Activated CD4-positive, alpha-beta T cell treated with anti-CD3 and anti-CD28 coated beads, Interleukin-2, amount 10 ng/mL, durations not matched to agents 24 days and 14 days (primary cell): Measurements from ENCODE around the gene PRRX1. TPM values are rescaled to one million over a fixed set of nuclear protein-coding genes. Genes with fewer than 3 reads are reported as not detected.

Experiments
- DNase-seq: peaks from one replicate; pipeline ENCODE4 v3.0.0; 2022
- H3K27ac Mint-ChIP-seq: one replicate; pipeline ENCODE4 v1.8.0; 2022; ENCODE audit warnings: mild to moderate bottlenecking, mixed read lengths
- H3K27me3 Mint-ChIP-seq: one replicate; pipeline ENCODE4 v1.8.0; 2022; ENCODE audit warnings: mixed read lengths
- H3K36me3 Mint-ChIP-seq: one replicate; pipeline ENCODE4 v1.8.0; 2022; ENCODE audit warnings: low read depth, mild to moderate bottlenecking, mixed read lengths
- H3K4me1 Mint-ChIP-seq: one replicate; pipeline ENCODE4 v1.8.0; 2021; ENCODE audit warnings: mixed read lengths
- H3K4me3 Mint-ChIP-seq: one replicate; pipeline ENCODE4 v1.8.0; 2022; ENCODE audit warnings: mild to moderate bottlenecking, moderate library complexity, mixed read lengths
- H3K9me3 Mint-ChIP-seq: one replicate; pipeline ENCODE4 v1.8.0; 2021; ENCODE audit warnings: mixed read lengths
- intact Hi-C: fragments of 100-400 bp; cut with micrococcal nuclease; formaldehyde crosslinking; loops from one replicate; pipeline ENCODE4 v1.15.1; 2023
- total RNA-seq: library from RNA; stranded (reverse); gene quantifications from 2 replicates; pipeline ENCODE4 v1.2.3, GENCODE V29; 2022

PRRX1 gene
- total RNA-seq: not detected in 2 replicates

DNA sequence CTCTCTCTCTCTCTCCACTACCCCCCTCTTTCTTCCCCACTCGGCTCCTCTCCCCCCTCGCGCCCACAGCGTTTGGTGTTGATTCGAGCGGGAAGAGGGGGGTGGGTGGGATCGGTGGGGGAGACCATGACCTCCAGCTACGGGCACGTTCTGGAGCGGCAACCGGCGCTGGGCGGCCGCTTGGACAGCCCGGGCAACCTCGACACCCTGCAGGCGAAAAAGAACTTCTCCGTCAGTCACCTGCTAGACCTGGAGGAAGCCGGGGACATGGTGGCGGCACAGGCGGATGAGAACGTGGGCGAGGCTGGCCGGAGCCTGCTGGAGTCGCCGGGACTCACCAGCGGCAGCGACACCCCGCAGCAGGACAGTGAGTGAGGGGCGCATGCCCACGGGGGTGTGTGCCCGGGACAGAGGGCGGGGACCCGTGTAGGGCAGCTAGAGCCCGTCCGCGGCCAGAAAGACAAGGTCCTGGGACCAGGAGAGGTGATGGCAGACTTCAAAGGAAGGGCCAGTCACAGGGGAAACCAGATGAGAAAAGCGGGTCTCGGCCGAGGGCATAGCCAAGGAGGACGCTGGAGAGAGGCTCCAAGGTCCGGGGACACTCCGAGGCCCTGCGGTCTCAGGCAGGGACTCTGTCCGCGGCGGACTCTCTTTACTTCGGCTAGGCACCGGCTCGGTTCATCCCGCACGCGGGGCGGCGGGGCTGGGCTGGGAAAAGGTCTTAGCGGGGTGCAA lies at the start of gene PRRX1:
TSS of gene PRRX1 (plus strand) at position 39 of the 735 bp plus-strand sequence. CDS start at position 127, 88 bp downstream.
- peaks cover 13% of the 10 kb centered on the region for H3K4me1 Mint-ChIP-seq
- DNase-seq: no peak
- peaks cover 13% of the 10 kb centered on the region for H3K9me3 Mint-ChIP-seq
- peaks cover 3% of the 10 kb centered on the region for H3K36me3 Mint-ChIP-seq
- peak within 1 kb of the TSS; percentile 26 for H3K4me3 Mint-ChIP-seq
- H3K27me3 Mint-ChIP-seq: peaks cover 87% of the 10 kb centered on the region
- H3K27ac Mint-ChIP-seq: no peak within 1 kb of the TSS
- intact Hi-C loops: loop anchor here (10.0 kb wide), 1 partner anchor 739 kb away; no protein-coding TSS in a partner anchor

DNA sequence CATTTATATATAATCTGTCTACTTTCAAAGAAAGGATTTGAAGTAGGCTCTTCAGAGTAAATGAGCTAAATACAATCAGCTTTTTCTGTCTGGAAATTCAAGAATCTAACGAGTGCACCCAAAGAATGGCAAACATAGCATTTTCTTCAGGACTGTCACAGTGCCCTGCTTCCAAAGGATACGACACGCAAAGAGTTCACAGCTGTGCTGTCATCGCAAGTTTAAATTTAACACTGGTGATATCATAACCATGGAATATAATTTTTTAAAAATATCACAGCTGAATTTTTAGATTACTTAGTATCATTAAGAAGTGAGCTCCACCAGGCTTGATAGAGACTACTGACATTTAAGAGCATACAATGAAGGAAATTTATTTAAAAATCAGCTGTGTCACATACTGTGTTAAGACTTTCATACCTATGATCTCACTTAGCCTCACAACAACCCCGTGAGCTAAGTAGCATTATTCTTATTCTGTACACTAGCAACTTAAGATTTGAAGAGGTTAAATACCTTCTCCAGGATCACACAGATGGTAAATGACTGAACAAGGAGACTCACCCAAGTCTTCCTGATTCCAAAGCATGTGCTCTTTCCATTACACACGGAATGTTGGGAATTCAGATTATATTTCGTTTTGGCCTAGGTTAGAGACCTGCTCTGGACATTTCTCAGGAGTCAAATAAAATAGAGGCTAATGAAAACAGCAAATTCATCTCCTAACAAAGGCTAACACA lies 46.2 kb upstream of the PRRX1 start:
- DNase-seq: no peak
- Mint-ChIP-seq H3K9me3 (peaks cover 2% of the 10 kb centered on the region), H3K27me3 (peaks cover 8% of the 10 kb centered on the region), H3K27ac (no peak overlapping the region), H3K4me3 (no peak overlapping the region), H3K36me3 (no peaks in the 10 kb centered on the region), H3K4me1 (no peaks in the 10 kb centered on the region)
- intact Hi-C loops: no loop called here

DNA sequence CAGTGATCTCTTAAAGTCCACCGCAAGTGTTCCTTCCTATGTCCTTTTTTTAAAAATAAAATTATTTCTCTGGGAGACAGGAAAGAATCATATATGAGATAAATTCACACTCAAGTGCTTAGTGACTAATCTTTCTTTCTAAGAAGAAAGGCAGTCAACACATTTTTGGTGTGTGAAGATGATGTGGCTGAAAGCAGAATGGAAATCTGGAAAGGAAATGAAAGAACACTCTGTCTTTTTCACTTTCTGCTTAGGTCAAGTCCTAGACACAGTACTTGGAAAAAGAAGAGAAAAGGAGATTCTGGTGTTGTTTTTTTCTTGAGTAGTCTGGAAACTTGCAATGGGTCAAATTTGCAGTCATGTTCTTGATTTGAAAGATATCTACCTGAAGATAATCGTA lies 45.5 kb upstream of the PRRX1 start:
- DNase-seq: no peak
- Mint-ChIP-seq H3K4me1 (no peaks in the 10 kb centered on the region), H3K36me3 (no peaks in the 10 kb centered on the region), H3K9me3 (no peaks in the 10 kb centered on the region), H3K27me3 (peaks cover 8% of the 10 kb centered on the region), H3K4me3 (no peak overlapping the region), H3K27ac (no peak overlapping the region)
- intact Hi-C loops: no loop called here

DNA sequence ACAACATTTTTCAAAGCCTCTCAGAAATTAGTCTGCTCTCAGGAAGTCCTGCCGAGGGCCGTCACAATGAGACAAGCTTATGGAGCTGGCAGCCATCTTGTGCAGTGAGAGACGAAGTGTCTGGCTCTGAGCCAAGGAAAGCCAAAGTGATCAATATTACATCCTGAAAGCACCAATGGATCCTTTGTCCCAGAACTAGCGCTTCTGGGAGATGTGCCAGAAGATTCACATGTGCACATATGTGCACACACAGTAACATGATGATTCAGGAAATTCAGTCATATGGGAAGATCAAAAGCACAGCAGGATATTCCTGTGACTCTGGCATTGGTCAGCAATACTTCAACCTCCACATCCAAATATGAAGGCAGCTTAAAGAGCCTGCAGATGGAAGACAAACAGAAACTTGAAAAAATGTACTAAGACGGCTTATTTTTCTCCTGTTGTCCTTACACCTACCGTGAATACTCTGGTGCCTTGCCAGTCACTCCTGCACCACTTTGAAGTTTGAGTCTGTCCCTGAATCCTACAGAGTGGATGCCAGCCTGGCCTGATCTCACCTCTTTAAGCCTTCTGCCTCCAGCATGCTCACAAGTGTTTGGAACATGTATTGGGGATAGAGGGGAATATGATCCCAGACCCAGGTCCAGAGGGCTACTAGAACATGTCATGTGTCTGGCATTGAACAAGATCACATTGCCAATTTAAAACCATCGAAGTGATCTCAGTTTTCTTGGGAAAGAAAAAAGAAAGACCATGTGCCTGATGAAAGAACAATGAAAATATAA lies 44.5 kb upstream of the PRRX1 start:
- DNase-seq: no peak
- H3K4me3 Mint-ChIP-seq: no peak overlapping the region
- intact Hi-C loops: no loop called here
- no peak overlapping the region for H3K27ac Mint-ChIP-seq
- peaks cover 8% of the 10 kb centered on the region for H3K27me3 Mint-ChIP-seq
- H3K9me3 Mint-ChIP-seq: no peaks in the 10 kb centered on the region
- no peaks in the 10 kb centered on the region for H3K36me3 Mint-ChIP-seq
- no peaks in the 10 kb centered on the region for H3K4me1 Mint-ChIP-seq

DNA sequence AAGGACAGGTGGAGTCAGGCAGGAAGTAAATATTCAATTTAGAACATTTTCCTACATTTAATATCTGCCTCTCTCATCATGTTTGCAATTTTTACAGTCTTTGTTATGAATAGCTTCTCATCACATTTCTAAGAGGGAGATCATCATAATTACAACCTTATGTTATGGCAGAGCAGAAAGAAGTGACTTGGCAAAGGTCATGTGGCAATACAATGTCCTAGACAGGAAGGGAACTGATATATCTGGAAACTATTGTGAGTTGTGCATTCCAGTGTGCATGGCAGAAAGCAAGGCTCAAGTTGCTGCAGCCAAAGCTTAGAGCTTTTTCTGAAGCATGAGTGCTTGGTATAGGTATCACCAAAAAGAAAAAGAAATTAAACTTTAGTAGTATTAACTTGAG lies 43.8 kb upstream of the PRRX1 start:
- H3K27ac Mint-ChIP-seq: no peak overlapping the region
- peaks cover 8% of the 10 kb centered on the region for H3K27me3 Mint-ChIP-seq
- no peak overlapping the region for H3K4me3 Mint-ChIP-seq
- no peaks in the 10 kb centered on the region for H3K9me3 Mint-ChIP-seq
- no peaks in the 10 kb centered on the region for H3K4me1 Mint-ChIP-seq
- DNase-seq: no peak
- no peaks in the 10 kb centered on the region for H3K36me3 Mint-ChIP-seq
- intact Hi-C loops: no loop called here

DNA sequence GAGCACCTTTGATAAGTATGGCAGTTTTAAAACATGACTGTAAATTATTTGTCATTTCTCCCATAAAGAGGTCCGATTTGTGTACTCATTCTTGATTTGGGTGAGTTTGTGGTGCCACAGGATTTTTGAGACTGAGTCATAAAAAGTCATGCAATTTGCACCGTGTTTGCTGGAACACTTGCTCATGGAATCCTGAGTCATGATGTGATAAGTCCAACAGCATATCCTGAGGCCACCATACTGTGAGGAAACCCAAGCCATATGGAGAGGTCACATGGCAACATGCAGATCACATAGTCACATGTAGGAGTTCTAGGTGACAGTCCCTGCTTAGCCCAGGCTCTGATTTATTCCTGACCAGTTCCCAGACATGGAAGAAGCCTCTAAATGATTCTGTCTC lies 40.8 kb upstream of the PRRX1 start:
- no peak overlapping the region for H3K27ac Mint-ChIP-seq
- intact Hi-C loops: no loop called here
- peak; percentile 20 for DNase-seq
- H3K36me3 Mint-ChIP-seq: no peaks in the 10 kb centered on the region
- H3K9me3 Mint-ChIP-seq: no peaks in the 10 kb centered on the region
- peaks cover 6% of the 10 kb centered on the region for H3K27me3 Mint-ChIP-seq
- no peak overlapping the region for H3K4me3 Mint-ChIP-seq
- no peaks in the 10 kb centered on the region for H3K4me1 Mint-ChIP-seq

DNA sequence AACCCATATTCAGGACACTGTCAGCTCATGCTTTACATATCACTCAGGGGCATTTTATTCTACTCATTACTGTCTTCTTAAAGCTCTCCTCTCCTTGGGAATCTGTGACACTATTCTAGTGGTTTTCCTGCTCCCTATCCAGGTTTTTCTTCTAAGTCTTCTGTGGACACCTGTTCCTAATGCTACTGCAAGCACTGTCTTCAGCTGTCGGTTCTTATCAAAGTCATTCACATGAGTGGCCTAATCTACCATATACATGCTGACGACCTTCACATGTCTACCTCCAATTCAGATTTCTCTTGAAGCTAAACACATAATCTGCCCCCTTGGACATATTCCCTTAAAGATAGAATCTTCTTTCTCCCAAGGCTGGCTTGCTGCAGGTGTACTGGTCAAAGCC lies 39.8 kb upstream of the PRRX1 start:
- no peak overlapping the region for H3K4me3 Mint-ChIP-seq
- intact Hi-C loops: no loop called here

DNA sequence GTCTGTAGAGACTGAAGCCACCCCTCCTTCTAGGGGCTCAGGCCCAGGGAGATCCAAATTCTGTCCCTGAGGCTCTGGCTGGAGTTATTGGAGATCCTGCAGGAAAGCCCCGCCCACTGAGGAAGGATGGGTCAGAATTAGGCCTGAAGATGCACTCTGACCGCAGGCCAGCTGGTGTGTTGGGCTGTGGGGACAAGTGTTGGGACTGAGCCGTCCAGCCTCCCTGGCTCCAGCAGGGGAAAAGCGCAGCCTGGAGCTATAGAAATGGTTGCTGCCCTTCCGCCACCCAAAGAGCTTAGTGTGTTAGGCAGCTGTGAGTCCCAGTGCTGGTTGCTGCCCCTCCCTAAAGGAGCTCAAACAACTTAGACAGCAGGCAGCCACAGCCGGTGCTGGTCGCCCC lies 33.0 kb upstream of the PRRX1 start:
- Mint-ChIP-seq H3K36me3 (no peaks in the 10 kb centered on the region), H3K4me1 (no peaks in the 10 kb centered on the region), H3K4me3 (no peak overlapping the region), H3K27me3 (no peaks in the 10 kb centered on the region), H3K27ac (no peak overlapping the region), H3K9me3 (no peaks in the 10 kb centered on the region)
- intact Hi-C loops: no loop called here
- peak; percentile 32 for DNase-seq

More for the DNA sequence above, 39.8 kb upstream of the PRRX1 start:
- no peaks in the 10 kb centered on the region for H3K9me3 Mint-ChIP-seq
- H3K36me3 Mint-ChIP-seq: no peaks in the 10 kb centered on the region
- no peaks in the 10 kb centered on the region for H3K4me1 Mint-ChIP-seq
- DNase-seq: peak; percentile 19
- peaks cover 6% of the 10 kb centered on the region for H3K27me3 Mint-ChIP-seq
- H3K27ac Mint-ChIP-seq: no peak overlapping the region

DNA sequence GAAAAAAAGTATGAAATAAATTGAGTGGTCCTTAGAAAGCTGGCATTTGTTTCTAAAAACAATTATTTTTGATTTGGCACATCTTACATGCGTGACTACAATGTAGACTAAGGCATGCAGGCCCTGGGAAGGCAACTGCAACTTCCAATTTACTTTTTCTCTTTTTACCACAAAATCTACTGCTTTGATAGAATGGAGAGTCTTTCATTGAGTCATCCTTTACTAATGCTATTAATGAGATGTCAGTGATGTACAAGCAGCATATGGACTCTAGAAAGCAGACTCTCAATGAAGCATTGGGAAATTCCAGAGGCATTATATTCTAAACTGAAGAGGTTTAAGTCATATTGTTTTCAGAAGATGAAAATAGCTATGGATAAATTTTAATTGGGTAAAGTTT lies 29.6 kb upstream of the PRRX1 start:
- intact Hi-C loops: no loop called here
- Mint-ChIP-seq H3K27ac (no peak overlapping the region), H3K9me3 (no peaks in the 10 kb centered on the region), H3K36me3 (no peaks in the 10 kb centered on the region), H3K4me1 (no peaks in the 10 kb centered on the region), H3K27me3 (no peaks in the 10 kb centered on the region), H3K4me3 (no peak overlapping the region)
- no peak for DNase-seq

DNA sequence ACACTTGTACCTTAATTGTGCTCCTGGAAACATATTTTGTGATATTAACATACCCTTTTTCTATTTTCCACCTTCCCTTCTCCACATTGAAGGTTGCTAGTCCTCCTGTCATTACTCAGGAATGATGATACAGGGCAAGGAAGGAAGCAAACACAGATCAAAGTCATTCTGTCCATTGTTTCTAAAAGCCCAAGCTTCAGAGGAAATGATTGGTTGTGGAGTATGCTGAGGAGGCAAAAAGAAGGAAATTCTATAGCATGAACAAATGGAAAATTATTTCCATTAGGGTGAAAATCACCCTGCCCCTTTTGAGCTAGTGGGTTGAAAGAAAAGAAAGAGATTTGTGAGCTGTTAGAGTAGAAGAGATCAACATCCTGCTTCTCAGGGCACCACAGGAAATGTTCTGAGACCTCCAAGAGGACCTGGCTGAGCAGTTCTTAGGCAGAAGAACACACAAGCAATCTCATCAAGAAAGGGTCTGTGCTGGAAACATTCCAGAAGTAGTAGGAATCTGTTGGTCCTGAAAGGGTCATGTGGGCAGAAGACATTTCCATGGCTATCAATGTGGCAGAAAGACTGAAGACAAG lies 29.0 kb upstream of the PRRX1 start:
- Mint-ChIP-seq H3K27ac (no peak overlapping the region), H3K9me3 (no peaks in the 10 kb centered on the region), H3K27me3 (no peaks in the 10 kb centered on the region), H3K4me3 (no peak overlapping the region), H3K36me3 (no peaks in the 10 kb centered on the region), H3K4me1 (no peaks in the 10 kb centered on the region)
- DNase-seq: no peak
- intact Hi-C loops: no loop called here

DNA sequence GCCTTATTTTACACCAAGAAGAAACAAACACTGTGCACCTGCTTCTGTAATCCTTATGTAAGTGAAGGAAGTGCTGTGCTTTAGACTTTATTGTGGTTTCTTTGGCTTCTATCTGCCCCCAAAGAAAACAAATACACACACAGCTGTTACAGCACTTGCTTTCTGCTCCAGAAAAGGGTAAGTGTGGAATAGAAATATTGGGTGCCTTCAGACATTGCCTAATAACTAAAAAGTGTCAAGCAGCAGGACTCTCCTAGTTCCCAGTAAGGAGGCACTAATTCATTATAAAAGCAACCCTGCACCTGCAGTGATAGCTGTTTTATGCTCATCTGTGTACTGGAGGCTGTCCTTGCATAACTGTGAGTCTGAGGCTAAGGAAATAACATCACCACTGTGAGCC lies 23.4 kb upstream of the PRRX1 start:
- H3K9me3 Mint-ChIP-seq: no peaks in the 10 kb centered on the region
- H3K27me3 Mint-ChIP-seq: no peaks in the 10 kb centered on the region
- no peak overlapping the region for H3K4me3 Mint-ChIP-seq
- intact Hi-C loops: no loop called here
- H3K4me1 Mint-ChIP-seq: no peaks in the 10 kb centered on the region
- H3K36me3 Mint-ChIP-seq: no peaks in the 10 kb centered on the region
- DNase-seq: no peak
- H3K27ac Mint-ChIP-seq: no peak overlapping the region

DNA sequence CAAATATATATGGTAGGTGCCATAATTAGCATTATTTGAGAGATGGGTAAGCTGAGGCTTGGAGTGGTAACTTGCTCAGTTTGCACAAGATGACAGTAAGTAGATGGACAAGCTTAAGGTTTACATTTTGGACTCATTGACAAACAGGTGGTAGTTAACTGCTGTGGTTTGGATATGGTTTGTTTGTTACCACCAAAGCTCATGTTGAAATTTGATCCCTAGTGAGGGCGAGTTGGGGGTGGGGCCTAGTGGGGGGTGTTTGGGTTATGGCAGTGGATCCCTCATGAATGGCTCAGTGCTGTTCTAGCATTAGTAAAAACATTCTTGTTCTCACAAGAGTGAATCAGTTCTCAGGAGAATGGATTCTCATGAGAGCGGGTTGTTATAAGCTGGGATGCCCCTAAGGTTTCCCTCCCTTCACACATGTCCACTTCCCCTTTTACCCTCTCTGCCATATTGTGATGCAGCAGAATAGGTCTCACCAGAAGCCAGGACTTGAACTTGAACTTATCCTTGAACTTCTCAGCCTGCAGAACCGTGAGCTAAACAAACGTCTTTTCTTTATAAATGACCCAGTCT lies 6.6 kb upstream of the PRRX1 start:
- Mint-ChIP-seq H3K4me3 (no peak overlapping the region), H3K4me1 (peaks cover 4% of the 10 kb centered on the region), H3K36me3 (peaks cover 3% of the 10 kb centered on the region), H3K9me3 (peaks cover 4% of the 10 kb centered on the region), H3K27ac (no peak overlapping the region), H3K27me3 (peaks cover 61% of the 10 kb centered on the region)
- DNase-seq: no peak
- intact Hi-C loops: no loop called here

DNA sequence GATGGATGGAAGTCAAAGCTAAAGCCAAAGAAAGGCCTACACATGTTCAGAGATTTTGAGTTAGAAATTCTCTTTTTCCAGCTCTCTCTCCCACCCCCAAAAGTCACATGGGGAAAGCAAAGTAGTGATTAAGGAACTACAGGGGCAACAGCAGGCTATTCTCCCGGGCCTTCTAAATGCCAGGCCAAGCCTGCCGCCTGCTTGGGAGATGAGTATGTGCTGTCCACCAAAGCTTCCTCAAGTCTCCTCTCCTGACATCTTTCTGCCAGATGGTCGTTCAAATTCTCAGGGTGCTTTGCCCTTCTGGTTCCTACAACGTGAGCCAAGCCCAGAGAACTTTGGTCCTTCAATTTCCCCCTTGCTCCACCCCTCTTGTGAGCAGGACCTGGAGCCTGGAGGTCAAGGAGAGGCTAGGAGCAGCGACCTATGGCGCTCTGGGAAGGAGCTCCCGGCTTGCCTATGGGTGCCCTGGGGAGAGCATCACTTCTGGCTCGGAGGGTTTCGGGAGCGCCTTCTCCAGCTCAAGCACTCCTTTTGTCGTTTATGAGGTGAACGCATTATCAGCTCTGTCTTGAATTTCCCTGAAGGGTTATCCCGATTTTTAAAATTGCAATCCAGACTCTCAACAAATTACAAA lies 4.4 kb upstream of the PRRX1 start:
- Mint-ChIP-seq H3K9me3 (peaks cover 4% of the 10 kb centered on the region), H3K27ac (no peak overlapping the region), H3K4me3 (no peak overlapping the region), H3K36me3 (peaks cover 3% of the 10 kb centered on the region), H3K27me3 (peaks cover 68% of the 10 kb centered on the region), H3K4me1 (peaks cover 4% of the 10 kb centered on the region)
- DNase-seq: no peak
- intact Hi-C loops: loop anchor here (10.0 kb wide), 1 partner anchor 735 kb away; no protein-coding TSS in a partner anchor
